ENCODE results near the gene RNF144A.
"Not testable (repeated sequence)": the region's sequence is repeated elsewhere in the genome, so short reads cannot be mapped to it uniquely, and the experiment has no call there.

The RNF144A gene

DNA sequence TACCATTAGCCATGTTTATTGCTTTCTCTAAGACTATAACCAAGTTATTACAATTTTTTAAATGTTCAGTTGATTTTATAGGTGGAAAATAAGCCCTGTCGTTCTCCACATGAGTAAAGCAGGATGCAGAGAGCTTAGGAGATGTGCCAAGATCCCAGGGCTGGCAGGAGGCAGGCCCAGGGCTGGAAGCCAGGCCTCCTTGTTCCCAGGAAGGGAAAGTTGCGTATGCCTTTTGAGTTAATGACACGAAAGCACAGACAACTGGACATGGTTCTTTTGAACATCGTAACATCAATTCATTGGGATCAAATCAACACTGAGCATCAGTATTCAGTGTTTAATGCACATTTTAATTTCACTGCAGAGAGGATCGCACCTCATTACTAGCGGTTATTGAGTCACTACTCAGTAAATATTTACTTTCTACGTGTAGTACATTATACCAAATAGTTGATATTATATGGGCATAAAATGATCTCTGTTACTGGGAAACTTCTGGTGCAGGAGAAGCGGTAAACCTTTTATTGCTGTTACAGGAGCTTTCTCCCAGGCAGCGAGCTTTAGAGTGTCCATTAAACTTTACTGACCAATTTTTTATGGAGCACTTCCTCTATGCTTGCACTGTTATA is 60.0 kb downstream of the RNF144A start:
- peak; percentile 25 for DNase-seq

DNA sequence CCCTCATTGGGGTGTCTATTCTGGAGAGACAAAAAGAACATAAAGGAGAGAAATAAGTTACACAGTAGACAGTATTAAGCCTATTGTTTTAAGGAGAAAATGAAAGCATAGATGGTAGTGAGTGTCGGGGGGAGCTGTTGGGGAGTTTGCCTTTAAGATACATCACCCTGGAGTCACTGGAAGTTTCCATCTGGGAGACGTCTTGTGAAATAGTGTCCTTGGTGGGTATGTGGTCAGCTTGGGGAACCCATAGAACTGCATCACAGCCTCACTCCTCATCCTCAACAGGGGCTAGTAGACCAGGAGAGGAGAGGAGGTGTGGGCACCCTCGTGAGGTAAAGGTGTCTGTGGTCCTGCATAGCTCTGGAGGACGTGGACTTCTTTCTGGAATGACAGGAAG is 60.6 kb downstream of the RNF144A start:
- no peak for DNase-seq

DNA sequence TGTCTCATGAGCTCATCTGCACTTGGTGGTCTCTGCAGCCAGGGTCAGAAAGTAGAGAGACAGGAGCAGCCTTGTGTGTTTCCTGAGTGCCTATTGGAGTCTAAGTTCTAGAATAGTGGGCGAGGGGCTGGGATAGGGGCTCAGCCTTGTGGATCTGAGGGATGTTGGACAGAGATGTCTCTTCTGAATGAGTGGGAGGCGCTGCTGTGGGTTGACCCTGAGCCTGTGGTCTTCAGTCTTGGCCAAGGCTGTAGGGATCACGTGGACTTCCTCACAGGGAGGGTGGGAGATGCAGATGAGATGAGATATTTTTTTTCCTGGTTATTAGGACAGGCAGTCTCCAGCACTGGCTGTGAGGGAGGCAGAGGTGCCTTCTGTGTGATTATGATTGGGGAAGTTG is 61.8 kb downstream of the RNF144A start:
- no peak for DNase-seq

DNA sequence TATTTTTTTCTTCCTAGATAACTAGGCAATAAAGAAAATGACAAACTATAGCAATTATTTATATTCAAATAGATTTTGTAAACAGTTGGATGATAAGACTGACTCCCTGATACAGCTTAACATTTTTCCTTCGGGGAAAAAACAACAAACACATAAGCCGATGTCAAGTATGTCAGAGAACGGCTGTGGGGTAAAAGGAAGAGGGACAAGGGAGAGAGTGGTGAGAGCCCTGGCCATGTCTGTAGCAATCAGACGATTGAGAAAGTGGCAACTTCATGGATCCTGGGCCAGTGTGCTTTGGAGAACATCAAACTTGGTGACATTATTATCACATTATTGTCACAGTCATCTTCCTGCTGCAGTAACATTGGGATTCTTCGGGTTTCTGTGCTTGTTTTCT is 65.2 kb downstream of the RNF144A start:
- no peak for DNase-seq

DNA sequence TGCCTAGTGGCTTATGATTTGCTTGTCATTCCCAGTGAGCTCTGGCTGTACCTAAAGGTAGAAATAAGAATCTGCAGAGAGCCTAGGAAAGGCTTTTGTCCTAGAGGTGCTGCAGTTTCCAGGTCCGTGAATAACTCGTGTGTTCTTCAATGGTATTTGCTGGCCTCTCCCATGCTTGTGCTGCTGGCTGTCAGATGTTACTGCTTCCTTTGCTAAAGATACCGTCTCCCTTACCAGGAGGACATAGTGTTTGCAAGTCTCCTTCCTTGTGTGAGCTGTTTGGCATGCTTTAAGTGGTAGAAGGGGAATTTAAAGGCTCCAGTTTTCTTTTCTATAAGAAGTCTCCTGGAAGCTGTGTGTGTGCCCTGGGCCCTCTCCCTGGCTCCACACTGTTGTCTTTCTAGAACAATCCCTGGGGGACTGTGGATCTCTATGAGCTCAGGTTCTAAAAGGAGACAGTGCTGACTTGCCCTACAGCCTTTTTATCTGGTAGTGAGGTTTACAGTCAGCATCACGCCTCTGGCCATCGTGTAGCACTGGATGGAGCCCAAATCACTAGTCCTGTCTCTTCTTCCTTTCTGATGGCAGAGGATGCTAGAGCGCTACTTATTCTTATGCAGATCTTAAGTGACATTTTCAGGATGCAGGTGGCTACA is 65.8 kb downstream of the RNF144A start:
- DNase-seq: no peak

DNA sequence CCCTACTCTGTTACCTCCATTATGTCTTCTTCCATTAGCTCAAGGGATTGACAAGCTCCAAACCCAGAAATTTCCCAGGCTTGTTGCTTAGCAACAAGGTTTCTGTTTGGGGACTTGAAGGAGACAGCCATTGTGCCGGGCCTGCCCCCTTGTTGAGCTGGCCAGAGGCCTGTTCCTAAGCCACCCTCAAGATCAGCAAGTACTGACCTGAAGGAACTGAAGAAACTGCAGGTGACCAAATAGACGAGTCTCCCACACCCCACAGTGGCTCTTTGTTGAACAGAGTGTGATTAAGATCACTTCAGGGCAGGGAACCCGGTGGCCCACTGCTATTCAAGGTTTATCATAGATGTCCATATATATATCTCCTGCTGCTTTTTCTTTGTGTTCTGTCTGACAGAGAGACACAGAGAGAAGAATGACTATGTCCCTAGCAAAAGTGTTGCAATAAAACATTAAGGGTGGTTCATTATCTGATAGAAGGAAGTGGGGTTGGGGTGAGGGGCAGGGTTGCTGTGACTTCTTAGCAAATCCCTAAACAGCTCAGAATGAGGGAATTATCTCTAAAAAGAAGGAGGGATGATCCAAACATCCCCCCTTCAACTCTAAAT is 69.2 kb downstream of the RNF144A start:
- peak; percentile 9 for DNase-seq

DNA sequence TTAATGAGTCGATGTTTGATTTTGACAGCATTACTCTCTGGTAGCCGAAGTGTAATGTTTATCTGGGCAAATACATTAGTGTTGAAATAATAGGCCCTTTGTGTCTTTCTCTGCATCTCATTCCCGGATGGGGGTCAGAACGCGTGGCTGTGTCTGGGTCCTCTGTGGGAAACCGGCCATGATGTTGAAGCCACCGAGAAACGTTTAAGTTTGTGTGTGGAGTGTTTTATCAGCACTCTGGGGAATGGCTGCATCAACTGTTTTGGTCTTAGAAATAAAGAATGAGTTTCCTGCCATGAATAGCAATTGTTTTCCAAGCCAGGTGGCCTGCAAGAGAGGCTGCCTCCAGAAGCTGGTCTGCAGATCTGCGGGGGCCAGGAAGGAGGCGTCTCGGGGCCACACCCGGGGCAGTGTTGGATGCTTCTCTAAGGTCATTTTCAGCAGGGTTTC is 69.7 kb downstream of the RNF144A start:
- DNase-seq: no peak

DNA sequence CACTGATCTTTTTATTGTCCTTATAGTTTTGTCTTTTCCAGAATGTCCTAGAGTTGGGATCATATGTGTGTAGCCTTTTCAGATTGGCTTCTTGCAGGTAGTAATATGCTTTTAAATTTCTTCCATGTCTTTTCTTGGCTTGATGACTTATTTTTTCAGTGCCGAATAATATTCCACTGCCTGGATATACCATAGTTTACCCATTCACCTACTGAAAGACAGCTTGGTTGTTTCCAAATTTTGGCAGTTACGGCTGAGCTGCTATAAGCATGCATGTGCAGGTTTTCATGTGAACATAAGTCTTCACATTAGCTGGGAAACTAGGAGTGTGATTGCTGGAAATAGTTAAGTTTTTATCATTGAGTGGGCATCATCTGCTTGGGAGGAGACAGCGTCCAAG is 73.7 kb downstream of the RNF144A start:
- DNase-seq: no peak

DNA sequence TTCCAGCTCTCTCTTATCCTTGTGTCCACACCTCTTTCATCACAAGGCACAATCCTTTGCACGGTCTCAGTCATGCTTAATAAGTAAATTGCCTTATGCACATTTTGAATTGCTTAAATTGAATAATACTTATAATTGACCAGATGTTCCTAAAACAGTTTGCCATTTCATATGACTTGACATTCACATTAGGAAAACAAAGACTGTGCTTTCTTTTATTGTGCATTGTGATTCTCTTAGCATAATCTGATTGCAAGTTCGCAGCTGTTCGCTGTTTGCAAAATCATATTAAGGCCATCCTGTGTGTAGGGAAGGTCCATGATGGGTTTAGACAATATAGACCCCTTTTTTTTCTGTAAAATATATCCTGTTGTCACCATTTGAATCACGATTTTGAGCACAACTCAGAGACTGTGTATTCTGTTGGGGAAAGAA is 75.6 kb downstream of the RNF144A start:
- DNase-seq: no peak

DNA sequence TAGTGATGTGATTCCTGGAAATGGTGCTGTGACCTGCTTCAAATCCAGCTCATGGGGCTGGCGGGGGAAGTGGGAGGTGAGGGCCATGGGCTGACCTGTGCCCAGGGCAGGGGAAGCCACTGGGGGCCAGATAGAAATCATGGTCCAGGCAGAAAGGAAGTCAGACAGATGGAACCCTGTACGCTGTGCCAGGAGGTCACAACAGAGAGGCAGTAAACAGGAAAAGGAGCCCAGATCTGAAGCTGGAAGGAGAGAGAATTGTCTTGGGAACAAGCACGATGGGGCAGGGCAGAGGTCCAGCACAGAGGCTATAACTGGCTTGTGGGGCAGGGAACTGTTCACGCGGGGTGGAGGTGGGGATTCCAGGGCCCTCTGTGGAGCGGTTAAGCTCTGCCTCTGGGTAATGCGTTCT is 76.0 kb downstream of the RNF144A start:
- no peak for DNase-seq

DNA sequence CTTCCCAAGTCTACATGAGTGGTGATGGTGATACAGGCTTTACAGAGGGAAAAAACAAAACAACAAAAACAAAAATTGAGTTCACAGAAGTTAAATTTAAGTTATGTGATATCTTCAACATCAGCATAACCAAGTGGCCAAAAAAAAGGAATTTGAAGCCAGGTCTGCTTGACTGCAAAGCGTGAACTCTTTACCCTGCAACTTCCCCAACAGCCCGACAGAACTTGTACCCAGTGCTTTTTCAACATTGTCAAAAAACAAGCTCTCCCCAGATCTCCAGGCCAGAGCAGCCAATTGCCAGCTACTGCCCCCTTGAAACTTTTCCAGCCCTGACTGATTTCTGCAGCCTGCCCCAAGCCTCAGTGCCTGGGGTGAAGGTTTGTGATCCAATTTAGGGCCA is 76.7 kb downstream of the RNF144A start:
- DNase-seq: no peak

DNA sequence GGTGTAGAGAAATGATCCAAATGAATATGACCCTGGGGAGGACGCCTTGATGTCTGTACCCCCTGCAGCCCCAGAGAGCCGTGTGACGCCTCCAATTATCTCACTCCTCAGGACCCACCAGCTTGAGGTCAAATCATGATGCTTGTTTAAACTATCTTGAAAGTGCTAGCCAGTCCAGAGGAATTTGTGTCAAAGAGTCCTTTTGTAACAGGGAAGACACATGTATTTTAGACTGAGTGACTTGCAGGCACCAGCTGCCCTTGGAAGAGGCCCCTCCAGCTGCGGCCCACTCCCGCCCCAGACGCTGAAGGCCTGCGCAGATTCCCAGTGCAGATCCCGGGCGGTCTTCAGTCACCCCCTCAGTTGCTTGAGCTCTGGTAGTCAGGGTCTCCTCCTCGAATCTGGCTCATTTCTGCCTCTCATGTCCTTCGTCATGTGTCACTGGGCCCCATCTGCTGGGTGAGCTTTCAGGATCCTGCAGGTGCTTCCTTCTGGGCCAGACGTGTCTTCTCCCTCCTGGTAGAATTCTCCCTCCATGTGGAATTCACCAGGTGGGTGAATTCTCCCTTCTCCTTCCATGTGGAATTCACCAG is 77.4 kb downstream of the RNF144A start:
- DNase-seq: no peak

DNA sequence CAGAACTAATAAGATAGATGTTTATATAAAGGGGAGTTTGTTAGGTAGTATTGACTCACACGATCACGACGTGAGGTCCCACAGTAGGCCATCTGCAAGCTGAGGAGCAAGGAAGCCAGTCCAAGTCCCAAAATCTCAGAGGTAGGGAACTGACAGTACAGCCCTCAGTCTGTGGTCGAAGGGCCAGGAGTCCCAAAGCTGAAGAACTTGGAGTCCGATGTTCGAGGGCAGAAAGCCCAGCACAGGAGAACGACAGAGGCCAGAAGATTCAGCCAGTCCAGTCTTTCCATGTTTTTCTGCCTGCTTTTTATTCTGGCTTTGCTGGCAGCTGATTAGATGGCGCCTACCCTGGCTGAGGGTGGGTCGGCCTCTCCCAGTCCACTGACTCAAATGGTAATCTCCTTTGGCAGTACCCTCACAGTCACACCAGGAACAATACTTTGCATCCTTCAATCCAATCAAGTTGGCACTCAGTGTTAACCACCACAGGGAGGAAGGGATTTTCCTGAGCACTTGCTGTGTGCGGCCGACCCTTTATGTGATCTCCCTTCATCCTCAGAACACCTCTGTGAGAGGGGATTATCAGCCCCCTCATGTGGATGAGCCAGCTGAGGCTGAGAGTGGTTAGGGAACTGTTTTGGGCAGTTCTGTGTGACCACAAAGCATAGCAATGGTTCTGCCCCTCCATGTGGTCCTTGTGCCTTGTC is 78.3 kb downstream of the RNF144A start:
- no peak for DNase-seq

DNA sequence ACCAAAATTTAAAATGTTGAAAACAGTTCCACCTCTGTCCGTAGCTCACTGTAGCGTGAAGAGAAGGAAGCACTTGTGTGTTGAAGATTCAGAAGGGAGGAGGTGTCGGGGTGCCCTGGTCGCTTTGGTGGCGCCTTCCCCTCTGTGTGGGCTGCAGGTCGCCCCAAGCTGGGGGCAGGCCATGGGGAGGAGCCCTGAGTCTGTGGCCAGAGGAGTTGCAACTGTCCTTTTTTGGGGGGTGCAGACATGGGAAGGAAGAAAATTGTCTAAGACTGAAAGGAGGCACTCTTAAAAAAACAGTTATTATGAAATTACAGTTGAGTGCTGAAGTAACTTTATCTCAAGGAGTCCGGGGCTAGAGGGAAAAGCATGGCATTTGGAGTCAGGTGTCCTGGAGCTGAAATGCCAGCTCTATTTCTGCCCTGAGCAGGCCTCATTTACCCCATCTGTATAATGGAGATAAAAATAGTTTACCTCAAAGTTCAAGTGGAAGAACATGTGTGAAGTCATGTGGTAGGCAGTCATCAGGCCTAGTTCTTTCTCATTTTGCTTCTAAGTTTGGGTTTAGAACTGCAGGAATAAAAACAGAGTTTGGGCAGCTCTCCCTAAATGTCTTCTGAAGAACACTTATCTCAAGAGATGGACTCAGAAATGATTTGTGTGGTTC is 82.1 kb downstream of the RNF144A start:
- no peak for DNase-seq

DNA sequence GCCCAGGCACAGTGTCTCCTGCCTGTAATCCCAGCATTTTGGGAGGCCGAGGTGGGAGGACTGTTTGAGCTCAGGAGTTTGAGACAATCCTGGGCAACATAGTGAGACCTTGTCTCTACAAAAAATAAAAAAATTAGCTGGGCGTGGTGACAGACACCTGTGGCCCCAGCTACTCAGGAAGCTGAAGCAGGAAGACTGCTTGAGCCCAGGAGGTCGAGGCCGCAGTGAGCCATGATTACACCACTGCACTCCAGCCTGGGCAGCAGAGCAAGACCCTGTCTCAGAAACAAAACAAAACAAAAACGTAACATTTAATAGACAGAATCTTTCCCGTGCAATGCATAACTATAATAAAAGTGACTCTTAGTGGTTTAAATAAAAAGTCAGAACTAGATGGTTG is 84.2 kb downstream of the RNF144A start:
- not testable (repeated sequence) for DNase-seq

DNA sequence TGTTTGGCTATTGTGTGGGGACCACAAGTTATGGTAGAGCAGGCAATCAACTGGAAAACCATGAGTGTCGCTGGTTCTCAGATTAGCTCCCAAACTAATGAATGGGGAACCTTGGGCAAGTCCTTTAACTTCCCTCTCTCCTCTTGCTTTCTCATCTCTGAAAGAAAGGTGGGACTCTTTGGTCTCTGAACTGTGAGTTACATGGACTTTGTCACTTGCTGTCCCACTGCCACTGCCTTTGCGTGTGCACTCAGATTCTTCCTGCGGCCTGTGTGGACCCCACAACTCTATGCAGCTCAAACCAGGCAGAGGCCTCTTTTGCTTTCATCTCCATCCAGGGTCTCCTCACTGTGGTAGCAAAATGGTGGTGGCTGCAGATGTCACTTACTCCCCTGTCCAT is 86.7 kb downstream of the RNF144A start:
- no peak for DNase-seq

DNA sequence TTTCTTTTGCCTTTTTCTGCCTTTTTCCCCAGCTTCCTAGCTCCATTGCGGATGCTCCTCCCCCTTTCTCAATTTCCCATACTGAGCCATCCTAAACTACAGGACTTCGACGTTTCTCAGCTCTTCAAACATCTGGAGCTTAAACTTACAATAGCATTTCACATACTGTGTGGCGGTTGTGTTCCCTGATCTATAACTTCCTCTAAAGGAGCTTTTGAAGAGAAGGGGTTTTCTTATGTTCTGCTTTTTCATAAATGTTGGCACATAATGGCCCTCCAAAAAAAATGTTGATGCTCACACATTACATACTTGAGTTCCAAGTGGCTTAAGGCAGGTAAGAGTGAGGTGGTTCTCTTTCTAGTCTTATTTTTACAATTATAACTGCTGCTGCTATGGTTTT is 87.4 kb downstream of the RNF144A start:
- DNase-seq: no peak

DNA sequence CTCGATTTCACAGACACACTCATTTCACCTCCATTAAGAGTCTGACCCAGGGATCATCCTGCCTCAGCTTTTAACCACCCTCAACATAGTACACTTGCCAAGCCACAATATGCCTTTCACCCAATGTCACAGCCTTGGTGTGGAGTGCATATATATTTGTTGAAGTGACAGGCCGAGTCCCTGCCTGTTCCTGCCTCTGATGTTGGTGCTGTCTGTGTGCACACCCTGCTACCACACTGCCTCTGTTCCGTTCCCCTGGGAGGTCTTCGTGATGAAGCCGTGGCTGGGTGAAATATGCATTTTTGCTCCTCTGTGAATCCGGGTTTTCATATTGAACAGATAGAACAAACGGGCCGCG is 90.3 kb downstream of the RNF144A start:
- DNase-seq: no peak

DNA sequence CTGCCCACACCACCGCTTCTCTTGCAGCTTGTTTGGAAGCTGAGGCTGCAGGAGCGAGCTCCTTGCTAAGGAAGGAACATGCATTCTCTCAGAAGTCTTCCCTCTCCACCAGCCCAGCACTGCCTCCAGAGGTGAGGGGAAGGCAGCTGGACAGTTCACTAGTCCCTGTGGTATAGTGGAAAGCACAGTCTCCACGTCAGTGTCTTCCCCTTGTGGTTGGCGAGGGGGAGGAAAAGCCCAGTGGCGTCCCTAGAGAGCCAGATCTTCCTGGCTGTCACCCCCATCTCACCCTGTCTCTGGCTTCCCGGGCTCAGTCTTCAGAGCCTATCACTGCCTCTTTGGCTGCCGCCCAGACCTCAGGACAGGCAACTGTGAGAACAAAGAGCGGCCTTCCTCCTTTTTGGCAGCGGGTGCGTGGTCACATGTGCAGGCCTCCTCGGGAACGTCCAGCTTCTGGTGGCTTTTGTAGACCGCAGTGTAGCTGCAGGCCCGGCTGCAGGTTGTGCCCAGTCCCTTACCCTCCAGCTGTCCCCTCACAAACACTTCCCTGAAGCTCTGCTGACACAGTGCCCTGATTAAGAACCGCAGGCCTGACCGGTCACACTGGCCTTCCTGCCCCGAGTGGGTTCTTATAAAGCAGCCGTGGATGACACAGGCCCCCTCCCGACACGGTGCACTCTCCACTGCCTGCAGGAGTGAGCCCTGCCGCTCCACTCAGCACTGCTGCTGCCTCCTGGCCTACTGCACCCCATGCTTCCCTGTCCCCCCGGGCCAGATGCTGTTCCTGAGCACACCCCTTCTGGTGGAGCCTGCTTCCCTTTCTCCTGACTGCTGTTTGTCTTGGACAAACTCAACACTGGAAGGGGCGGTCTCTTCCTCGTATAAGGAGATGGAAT is 90.9 kb downstream of the RNF144A start:
- DNase-seq: no peak

DNA sequence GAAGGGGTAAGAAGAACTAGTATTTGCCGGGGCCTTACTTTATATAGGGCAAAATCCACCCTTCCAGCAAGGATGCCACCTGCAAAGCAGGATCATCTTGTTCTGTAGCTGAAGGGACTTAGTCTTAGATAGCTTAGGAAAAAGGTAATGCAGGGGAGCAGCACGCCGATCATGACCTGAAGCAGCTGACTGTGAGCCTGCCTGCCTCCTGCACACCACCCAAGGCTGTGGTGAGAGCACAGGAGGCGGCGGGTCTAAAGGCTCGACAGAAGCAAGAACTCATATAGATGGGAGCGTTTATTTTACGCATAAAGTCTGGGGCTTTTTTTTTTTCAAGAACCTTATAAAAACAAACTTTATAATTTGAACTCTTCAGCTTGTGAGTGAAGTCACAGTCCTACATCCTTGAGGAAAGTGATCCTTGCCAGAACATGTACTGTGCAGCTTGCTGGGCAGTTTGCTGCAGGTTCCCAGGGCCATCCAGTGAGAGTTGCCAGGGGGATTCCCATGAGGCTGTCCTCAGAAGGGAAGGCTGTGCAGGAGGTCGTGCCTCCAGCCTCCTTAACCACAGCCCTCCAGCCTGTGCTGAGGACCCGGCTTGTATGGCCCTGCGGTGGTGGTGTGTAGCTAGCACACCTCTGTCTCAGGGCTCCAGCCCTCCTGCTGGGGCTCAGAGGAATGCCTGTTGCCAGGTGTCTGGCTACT is 92.1 kb downstream of the RNF144A start:
- DNase-seq: no peak

DNA sequence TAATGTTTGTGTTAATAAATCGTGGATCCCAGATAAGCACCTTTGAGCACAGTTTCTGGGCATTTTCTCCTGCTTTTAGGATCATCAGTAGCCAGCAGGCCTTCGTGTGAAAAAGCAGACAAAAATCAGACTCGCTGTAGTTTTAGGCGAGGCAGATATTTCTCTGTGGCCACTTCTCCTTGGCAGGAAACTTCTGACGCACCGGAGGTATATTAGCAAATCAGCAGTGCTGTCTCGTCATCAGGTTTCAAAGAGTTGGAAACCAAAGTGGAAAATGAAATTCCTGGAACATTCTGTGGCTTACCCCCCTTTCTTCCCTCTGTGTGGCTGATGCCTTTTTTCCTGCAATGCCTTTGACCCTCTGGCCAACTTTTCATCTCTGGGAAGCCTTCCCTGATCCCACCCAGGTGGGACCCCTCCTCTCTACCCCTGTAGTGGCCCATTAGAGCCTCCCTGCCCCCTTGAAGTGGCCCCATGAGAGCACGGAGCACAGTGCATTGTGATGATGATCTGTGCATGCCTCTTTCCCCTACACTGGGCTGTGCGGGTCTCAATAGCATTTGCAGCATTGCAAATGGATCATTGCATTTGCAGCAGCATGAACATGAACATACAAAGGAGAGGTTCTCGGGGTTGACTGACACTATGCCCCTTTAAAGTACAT is 93.3 kb downstream of the RNF144A start:
- no peak for DNase-seq

Measured in DMS79 treated with DMSO at 0.1 percent for 48 hours (cell line).